GM10248 (cell line): ENCODE measurements around the gene TBL1XR1.

Experiments
- CTCF ChIA-PET: fragments of 300-600 bp; sonication (Branson Sonifier 250); formaldehyde crosslinking; extraction: SDS; loops from one replicate; lab custom pipeline; 2021; ENCODE audit warnings: antibody characterized with exemption; lab: Yijun Ruan, JAX
- POLR2A ChIA-PET: fragments of 350-650 bp; sonication (Branson Sonifier 250); formaldehyde crosslinking; extraction: SDS; loops from one replicate; lab custom pipeline; 2020; ENCODE audit warnings: antibody characterized with exemption; lab: Yijun Ruan, JAX
- DNase-seq: peaks from one replicate; pipeline ENCODE4 v3.0.0; 2012; ENCODE audit errors: extremely low spot score
- TF ChIP-seq, protein P1 (sequence below): IDR thresholded peaks from 2 replicates; pipeline ENCODE4 v1.5.1; 2012; ENCODE audit warnings: mild to moderate bottlenecking, low read depth; ENCODE audit errors: extremely low read depth, missing control alignments, control extremely low read depth

Gene TBL1XR1

DNA sequence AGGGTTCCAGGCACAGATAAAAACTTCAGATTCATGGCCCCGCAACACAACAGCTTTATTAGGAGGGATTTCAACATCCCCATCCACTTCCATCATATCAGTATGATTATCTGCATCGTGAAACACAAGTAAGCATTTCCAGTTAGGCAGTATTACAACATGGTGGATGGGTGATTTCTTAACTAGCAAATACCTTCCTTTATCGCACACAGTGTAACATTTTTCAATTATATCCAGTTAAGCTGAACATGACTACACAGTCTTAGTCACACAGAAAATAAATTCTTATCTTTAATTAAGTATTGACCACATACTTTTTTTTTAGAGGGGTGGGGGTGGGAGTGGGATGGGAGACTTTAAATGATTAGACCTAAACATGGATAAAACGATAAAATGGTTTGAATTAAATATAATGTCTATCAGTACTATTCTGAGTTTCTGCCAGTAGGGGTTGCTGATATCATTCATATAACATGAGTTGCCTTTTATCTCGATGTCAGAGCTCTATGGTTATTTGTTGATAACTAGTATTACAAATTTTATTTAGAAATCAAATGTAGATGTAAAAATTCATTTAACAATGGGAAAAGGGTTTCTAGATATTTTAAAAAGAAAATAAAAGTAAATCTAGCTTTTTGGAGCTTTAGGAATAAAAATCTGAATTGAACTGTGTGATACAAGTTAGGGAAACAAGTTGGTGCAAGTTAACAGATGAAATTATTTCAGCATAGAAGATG lies 146.6 kb downstream of the TBL1XR1 start:
- TF ChIP-seq, protein P1, sequence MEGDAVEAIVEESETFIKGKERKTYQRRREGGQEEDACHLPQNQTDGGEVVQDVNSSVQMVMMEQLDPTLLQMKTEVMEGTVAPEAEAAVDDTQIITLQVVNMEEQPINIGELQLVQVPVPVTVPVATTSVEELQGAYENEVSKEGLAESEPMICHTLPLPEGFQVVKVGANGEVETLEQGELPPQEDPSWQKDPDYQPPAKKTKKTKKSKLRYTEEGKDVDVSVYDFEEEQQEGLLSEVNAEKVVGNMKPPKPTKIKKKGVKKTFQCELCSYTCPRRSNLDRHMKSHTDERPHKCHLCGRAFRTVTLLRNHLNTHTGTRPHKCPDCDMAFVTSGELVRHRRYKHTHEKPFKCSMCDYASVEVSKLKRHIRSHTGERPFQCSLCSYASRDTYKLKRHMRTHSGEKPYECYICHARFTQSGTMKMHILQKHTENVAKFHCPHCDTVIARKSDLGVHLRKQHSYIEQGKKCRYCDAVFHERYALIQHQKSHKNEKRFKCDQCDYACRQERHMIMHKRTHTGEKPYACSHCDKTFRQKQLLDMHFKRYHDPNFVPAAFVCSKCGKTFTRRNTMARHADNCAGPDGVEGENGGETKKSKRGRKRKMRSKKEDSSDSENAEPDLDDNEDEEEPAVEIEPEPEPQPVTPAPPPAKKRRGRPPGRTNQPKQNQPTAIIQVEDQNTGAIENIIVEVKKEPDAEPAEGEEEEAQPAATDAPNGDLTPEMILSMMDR = peak; percentile 64
- ChIA-PET POLR2A (no interaction called here), CTCF (interaction anchor here (0.6 to 3.1 kb wide), 19 partner anchors 8 to 727 kb away, joined by 3 to 18 read pairs (median 3); partner anchors contain the start of gene TBL1XR1)
- no peak for DNase-seq

DNA sequence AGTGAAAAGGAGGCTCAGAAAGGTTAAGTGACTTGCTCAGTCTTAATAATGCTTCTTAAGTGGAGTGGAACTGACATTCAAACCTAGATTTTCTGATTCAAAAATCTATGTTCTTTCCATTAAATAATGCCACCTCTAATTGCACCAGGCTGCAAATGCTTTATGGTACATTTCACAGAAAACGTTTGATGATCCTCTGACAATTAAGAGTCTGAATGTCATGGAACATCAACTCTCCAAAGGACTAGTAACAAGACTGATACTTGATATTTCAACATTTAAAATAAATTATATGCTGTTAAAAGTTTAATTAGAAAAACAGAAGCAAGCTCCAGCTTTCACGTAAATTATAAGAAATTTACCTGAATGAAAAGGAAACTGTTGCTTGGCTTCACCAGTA lies 151.5 kb downstream of the TBL1XR1 start:
- CTCF ChIA-PET = interaction anchor here (1.0 to 1.1 kb wide), 2 partner anchors 9 to 10 kb away, joined by 3 read pairs; no protein-coding TSS in a partner anchor
- DNase-seq = no peak
- POLR2A ChIA-PET = no interaction called here
- TF ChIP-seq, protein P1 = no peak

DNA sequence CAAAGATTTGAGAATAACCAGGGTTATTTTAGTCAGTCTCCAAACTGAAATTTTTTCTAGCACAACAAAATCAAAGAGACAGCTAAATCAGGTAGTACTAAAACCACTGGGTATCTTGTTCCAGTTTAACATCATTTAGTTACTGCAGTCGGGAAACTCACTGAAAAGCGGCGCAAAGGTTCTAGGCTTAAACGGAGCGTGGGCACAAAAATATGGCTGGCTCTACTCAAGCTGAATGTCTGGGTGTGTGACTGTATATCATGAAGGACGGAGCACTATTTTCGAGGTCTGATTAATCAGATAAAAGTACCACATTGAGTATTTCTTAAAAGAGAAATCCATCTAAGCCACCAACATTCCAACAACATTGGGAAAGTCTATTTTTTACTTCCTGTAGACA lies 152.1 kb downstream of the TBL1XR1 start:
- no peak for DNase-seq
- TF ChIP-seq, protein P1 = no peak
- POLR2A ChIA-PET = no interaction called here
- CTCF ChIA-PET = interaction anchor here (1.1 kb wide), 1 partner anchor 10 kb away, joined by 3 read pairs; no protein-coding TSS in a partner anchor

DNA sequence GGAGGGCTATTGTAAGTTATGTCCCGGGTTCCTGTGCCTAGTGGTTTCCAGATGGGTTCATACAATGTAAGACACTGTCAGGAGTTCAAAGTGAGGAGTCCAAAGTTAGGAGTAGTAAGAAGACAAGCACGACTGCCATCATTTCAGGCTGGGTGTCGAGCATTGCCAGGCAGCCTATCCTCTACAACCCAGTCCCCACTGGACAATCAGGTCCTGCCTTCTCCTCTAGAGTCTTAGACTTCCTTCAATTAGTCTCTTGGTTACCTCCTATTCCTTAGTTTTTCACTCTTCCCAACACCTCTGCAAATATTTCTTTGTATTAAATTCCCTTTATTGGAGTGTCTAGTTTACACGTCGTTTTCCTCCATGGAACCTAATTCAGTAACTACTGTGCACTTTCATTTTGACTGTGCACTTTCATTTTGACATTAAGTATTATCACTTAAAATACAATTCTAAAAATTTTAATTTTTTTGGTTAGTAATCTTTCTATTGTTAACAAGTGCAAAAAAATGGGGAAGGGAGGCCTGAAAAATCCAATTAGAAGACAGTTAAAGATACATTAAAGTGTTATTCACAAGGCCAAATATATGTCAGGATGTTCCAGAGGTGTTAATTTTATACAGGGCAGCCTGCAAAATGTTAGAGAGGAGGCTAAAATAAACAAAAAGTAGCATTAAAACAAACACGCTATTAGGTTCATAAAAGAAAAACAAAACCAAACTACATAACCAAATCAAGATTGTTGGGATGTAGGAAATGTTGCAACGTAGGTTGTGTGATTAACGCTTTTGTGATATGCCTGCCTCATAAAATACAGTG lies 155.3 kb downstream of the TBL1XR1 start:
- DNase-seq = no peak
- POLR2A ChIA-PET = no interaction called here
- CTCF ChIA-PET = interaction anchor here (1.5 kb wide), 2 partner anchors 10 to 288 kb away, joined by 3 to 4 read pairs; no protein-coding TSS in a partner anchor
- TF ChIP-seq, protein P1 = no peak

DNA sequence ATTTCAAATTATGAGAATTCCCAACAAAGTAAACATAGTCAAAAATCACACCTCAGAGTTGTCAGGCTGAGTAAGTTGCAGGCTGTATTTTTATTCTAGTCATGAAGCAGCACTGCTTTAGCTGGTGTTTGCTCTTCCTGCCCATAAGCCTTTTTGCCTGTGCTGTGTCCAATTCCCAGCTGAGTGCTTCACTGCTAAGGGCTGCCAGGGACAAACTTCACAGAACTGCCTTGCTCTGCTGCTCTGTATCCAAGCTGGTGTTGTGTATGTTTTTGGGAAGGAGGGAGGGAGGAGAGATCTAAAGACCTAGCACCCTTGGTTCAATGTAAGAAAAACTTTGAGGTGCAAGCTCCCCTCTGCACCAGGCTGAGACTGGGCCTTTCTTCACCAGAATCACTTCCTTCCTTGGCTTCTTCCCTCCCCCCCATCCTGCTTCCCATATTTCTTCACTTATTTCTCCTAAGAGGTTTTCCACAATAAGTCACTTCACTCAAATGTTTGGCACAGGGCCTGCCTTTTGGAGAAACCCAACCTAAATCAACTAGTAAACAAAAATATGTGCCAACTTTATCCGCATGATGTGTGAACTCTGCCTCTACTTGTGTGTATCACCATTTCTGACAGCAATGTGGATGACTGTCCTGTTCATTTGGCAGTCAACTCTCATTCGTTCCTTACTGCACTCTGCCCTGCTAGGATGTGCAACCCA lies 156.1 kb downstream of the TBL1XR1 start:
- POLR2A ChIA-PET = no interaction called here
- TF ChIP-seq, protein P1 = no peak
- CTCF ChIA-PET = interaction anchor here (0.9 to 1.6 kb wide), 3 partner anchors 9 to 289 kb away, joined by 3 to 5 read pairs (median 3); no protein-coding TSS in a partner anchor
- no peak for DNase-seq
